Bronchial epithelial cell (primary cell): ENCODE measurements around the gene CLOCK. TPM values are rescaled to one million over a fixed set of nuclear protein-coding genes. Genes with fewer than 3 reads are reported as not detected.
"Not testable (repeated sequence)": the region's sequence is repeated elsewhere in the genome, so short reads cannot be mapped to it uniquely, and the experiment has no call there.

Experiments
- DNase-seq: peaks from one replicate; pipeline ENCODE4 v3.0.0-alpha.2; 2010; ENCODE audit warnings: low read depth
- FAIRE-seq: peaks from 2 replicates; lab custom pipeline; 2011; peaks lifted over from hg19 to GRCh38; lab: Jason Lieb, UNC
- H3K27me3 ChIP-seq: 2 replicates; pipeline ENCODE4 v1.5.1; 2011; ENCODE audit warnings: low read length; ENCODE audit not compliant: control insufficient read depth, insufficient read depth
- H3K36me3 ChIP-seq: 2 replicates; pipeline ENCODE4 v1.5.1; 2011; ENCODE audit warnings: low read length; ENCODE audit not compliant: control insufficient read depth, insufficient read depth
- H3K4me3 ChIP-seq: 2 replicates; pipeline ENCODE4 v1.5.1; 2011; ENCODE audit warnings: mild to moderate bottlenecking, low read depth, low read length, control low read depth
- total RNA-seq: library from RNA; depleted of rRNA; stranded (reverse); fragments of >200 nt; gene quantifications from 2 replicates; pipeline ENCODE4 v1.2.1, GENCODE V29; 2014
- TF ChIP-seq, protein P1 (sequence below): IDR thresholded peaks from 2 replicates; pipeline ENCODE4 v1.5.1; 2011; ENCODE audit warnings: mild to moderate bottlenecking, moderate library complexity, low read length, control low read depth, inconsistent platforms; ENCODE audit not compliant: insufficient read depth, severe bottlenecking

The CLOCK gene, protein sequence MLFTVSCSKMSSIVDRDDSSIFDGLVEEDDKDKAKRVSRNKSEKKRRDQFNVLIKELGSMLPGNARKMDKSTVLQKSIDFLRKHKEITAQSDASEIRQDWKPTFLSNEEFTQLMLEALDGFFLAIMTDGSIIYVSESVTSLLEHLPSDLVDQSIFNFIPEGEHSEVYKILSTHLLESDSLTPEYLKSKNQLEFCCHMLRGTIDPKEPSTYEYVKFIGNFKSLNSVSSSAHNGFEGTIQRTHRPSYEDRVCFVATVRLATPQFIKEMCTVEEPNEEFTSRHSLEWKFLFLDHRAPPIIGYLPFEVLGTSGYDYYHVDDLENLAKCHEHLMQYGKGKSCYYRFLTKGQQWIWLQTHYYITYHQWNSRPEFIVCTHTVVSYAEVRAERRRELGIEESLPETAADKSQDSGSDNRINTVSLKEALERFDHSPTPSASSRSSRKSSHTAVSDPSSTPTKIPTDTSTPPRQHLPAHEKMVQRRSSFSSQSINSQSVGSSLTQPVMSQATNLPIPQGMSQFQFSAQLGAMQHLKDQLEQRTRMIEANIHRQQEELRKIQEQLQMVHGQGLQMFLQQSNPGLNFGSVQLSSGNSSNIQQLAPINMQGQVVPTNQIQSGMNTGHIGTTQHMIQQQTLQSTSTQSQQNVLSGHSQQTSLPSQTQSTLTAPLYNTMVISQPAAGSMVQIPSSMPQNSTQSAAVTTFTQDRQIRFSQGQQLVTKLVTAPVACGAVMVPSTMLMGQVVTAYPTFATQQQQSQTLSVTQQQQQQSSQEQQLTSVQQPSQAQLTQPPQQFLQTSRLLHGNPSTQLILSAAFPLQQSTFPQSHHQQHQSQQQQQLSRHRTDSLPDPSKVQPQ
- 20.8 and 29.7 TPM in 2 replicates for total RNA-seq

DNA sequence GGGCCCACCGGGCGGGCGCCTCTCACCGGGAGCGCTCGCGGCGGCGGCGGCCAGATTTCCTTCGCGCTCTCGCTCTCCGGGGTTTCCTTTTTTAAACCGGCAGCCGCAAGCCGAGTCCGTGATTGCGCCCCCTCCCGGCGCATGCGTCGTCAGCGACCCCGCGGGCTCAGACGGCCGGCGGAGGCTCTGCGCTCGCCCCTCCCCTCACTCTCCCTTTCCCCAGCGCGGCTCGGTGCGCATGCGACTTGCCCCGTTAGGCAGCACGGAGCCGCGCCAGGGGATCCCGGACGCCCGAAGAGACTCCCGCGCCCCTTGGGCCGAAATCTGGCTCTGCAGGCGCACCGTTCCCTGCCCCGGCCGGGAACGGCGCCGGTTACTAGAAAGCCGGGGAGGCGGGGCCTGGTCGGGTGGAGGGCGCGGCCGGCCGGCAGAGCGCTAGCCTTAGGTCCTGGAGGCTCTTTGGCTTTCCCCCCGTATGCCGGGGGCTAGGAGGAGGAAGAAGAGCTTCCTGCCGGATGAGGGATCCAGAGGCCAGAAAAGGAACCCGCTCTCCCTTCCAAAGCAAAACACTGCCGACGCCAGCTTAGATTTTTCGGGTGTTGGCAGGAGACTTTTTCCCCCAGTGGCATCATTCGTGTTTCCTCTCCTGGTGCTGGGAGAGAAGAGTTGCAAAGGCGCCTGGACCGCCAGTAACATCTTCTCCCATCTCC lies at the start of gene CLOCK:
Gene CLOCK (minus strand): TSS at position 154 of the 710 bp plus-strand sequence. CDS start 64,124 bp downstream, outside the sequence.
- H3K36me3 ChIP-seq: no peaks in the 10 kb centered on the region
- TF ChIP-seq, protein P1, sequence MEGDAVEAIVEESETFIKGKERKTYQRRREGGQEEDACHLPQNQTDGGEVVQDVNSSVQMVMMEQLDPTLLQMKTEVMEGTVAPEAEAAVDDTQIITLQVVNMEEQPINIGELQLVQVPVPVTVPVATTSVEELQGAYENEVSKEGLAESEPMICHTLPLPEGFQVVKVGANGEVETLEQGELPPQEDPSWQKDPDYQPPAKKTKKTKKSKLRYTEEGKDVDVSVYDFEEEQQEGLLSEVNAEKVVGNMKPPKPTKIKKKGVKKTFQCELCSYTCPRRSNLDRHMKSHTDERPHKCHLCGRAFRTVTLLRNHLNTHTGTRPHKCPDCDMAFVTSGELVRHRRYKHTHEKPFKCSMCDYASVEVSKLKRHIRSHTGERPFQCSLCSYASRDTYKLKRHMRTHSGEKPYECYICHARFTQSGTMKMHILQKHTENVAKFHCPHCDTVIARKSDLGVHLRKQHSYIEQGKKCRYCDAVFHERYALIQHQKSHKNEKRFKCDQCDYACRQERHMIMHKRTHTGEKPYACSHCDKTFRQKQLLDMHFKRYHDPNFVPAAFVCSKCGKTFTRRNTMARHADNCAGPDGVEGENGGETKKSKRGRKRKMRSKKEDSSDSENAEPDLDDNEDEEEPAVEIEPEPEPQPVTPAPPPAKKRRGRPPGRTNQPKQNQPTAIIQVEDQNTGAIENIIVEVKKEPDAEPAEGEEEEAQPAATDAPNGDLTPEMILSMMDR: peak; percentile 58
- no peak for FAIRE-seq
- peak; percentile 61 for DNase-seq
- H3K4me3 ChIP-seq: peak within 1 kb of the TSS; percentile 82
- H3K27me3 ChIP-seq: no peaks in the 10 kb centered on the region

DNA sequence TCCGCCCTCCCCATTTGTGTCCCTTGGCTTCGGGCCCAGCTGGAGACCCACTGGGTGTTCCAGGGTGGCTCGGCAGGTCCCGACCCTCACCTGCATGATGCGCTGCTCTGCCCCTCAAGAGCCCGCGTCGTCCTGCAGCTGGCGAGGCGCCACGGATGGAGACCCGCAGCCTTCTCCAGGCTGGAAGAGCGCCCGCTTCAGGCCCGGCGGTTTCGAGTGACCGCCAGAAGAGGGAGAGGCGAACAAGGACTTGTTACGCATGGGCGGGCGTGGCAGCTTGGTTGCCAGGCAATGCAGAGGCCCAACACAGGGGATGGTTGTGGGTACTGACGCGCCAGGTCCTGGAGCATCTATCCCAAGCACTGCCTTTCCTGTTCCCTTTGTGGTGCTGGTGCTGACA lies 45.3 kb upstream of the CLOCK start, which contains the start of gene PDCL2:
Gene PDCL2 (minus strand): TSS at position 232 of the 400 bp plus-strand sequence. CDS start 136 bp downstream, at position 96.
- Histone ChIP-seq H3K27me3 (no peaks in the 10 kb centered on the region), H3K4me3 (no peak within 1 kb of the TSS), H3K36me3 (no peaks in the 10 kb centered on the region)
- TF ChIP-seq, protein P1: no peak
- DNase-seq (no peak), FAIRE-seq (no peak)

DNA sequence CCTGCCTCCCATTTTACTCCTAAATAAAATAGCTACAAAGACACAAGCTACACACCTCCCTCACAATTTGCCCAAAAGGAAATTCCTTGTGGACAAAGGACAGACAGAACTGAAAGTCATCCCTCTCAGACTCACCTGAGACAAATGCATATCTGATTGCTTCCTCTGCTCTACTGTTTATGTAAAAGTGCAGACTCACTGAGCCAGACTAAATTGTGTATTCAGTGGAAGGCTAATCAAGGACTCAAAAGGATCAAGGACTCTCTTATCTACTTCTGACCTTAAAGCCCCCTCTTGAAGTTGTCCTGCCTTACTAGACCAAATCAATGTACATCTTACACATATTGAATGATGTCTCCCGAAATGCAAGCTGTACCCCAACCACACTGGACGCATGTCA lies 41.5 kb upstream of the CLOCK start:
- no peaks in the 10 kb centered on the region for H3K27me3 ChIP-seq
- DNase-seq (no peak), FAIRE-seq (peak; percentile 92)
- TF ChIP-seq, protein P1: no peak
- H3K4me3 ChIP-seq: no peak overlapping the region
- no peaks in the 10 kb centered on the region for H3K36me3 ChIP-seq

DNA sequence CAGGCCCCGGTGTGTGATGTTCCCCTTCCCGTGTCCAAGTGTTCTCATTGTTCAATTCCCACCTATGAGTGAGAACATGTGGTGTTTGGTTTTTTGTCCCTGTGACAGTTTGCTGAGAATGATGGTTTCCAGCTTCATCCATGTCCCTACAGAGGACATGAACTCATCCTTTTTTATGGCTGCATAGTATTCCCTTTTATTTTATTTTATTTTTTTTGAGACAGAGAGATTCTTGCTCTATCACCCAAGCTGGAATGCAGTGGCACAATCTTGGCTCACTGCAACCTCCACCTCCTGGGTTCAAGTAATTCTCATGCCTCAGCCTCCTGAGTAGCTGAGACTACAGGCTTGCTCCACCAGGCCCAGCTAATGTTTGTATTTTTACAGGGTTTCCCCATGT lies 36.1 kb upstream of the CLOCK start:
- FAIRE-seq: not testable (repeated sequence)

DNA sequence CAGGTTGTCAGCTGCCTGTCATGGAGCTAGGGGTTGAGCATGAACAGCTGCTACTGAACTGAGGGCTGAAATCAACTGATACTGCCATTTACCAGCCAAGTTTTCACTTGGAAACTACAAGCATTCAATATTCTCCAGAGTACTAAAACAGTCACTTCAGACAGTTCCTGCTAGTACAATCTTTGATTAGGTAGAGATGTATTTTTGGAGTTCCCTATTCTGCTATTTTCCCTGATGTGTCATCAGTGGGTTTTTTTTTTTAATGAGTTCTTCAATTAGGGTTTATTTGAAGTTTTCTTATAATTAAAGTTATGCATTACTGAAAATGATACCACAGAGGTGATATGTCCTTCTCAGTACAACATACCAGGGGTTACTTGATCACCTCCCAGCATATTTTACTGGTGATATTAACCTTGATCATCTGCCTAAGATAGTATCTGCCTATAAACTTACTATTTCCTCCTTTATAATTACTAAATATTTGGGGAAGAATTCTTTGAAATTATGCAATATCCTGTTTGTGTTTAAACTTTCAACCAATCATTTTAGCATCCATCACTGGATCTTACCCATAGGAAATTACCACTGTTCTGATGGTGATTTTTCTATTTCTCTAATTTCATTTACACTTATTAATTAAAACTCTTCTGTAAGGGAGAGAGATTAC lies 31.8 kb upstream of the CLOCK start:
- Histone ChIP-seq H3K27me3 (no peaks in the 10 kb centered on the region), H3K36me3 (no peaks in the 10 kb centered on the region), H3K4me3 (no peak overlapping the region)
- TF ChIP-seq, protein P1: no peak
- DNase-seq (no peak), FAIRE-seq (no peak)

More for the DNA sequence above, 36.1 kb upstream of the CLOCK start:
- not testable (repeated sequence) for H3K4me3 ChIP-seq, H3K36me3 ChIP-seq, H3K27me3 ChIP-seq, DNase-seq
